Stomach smooth muscle (tissue), 2 donors: ENCODE measurements around the gene DNAJC15.

Experiments used
- H3K27ac ChIP-seq: one replicate; pipeline ENCODE4 v1.7.0; 2013; ENCODE audit warnings: mild to moderate bottlenecking, low read length, inconsistent platforms
- H3K27me3 ChIP-seq, 2 donors: one replicate each; pipeline ENCODE4 v1.7.0; 2013; ENCODE audit warnings: low read length in 2 of 2; ENCODE audit not compliant: insufficient read depth in 2 of 2, control insufficient read depth in 1 of 2
- H3K36me3 ChIP-seq, 2 donors: one replicate each; pipeline ENCODE4 v1.7.0; 2013; ENCODE audit warnings: low read length in 2 of 2; ENCODE audit not compliant: control insufficient read depth in 2 of 2, insufficient read depth in 2 of 2
- H3K4me1 ChIP-seq: one replicate; pipeline ENCODE4 v1.7.0; 2013; ENCODE audit warnings: low read length; ENCODE audit not compliant: control insufficient read depth, insufficient read depth
- H3K4me3 ChIP-seq, 2 donors: one replicate each; pipeline ENCODE4 v1.7.0; 2013; ENCODE audit warnings: low read length in 2 of 2
- H3K9ac ChIP-seq, 2 donors: one replicate each; pipeline ENCODE4 v1.7.0; 2013; ENCODE audit warnings: low read length in 2 of 2, mild to moderate bottlenecking in 1 of 2
- H3K9me3 ChIP-seq, 2 donors: one replicate each; pipeline ENCODE4 v1.7.0; 2013; ENCODE audit warnings: low read length in 2 of 2; ENCODE audit not compliant: control insufficient read depth in 2 of 2
- donor health status: healthy.
- donor health status: Pancreatic carcinoma.

Gene DNAJC15

DNA sequence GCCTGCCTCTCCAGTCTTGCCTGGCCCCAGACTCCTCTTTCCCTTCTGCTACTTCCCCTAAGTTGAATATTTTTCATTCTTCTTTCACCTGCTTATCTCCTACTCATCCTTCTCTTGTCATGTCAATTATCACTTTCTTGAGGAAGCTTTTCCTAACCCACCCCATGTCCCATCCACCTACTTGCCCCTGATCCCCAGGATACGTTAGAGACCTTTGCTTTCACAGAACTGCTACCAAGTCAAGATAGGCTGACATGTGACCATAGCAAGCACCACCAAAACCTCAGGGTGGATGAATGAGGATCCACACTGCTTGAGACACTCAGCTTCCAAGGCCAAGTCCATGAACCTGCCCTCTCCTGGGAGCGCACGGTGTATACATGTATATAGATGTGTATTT, 131.5 kb downstream of the DNAJC15 start:
- no peak overlapping the region for H3K27ac ChIP-seq
- no peak overlapping the region for H3K4me3 ChIP-seq
- H3K9ac ChIP-seq = no peak overlapping the region
- no peaks in the 10 kb centered on the region for H3K9me3 ChIP-seq
- H3K36me3 ChIP-seq = no peaks in the 10 kb centered on the region
- H3K4me1 ChIP-seq = no peaks in the 10 kb centered on the region
- H3K27me3 ChIP-seq = peaks cover 0 to 4% of the 10 kb centered on the region in 2 donors

DNA sequence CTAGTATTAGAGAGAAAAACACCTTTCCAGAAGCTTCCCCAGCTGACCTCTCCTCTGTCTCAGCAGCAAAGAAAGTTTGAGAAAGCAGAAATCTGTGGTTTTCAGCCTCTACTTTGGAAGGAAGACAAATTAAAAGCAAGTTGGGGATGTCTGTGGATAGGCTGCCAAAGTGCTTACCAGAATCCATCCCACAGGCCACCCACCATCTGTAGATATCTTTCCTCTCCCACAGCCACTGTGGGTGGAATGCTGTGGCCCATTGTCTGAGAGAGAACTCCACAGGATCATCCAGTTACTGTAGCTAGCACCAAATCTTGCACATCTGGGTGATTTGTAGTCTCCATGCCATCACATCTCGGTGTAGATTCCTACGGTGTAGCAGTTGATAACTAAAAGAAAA, 133.5 kb downstream of the DNAJC15 start:
- Histone ChIP-seq H3K27me3 (no peaks in the 10 kb centered on the region), H3K9ac (no peak overlapping the region), H3K9me3 (no peaks in the 10 kb centered on the region), H3K36me3 (no peaks in the 10 kb centered on the region), H3K27ac (no peak overlapping the region), H3K4me3 (no peak overlapping the region), H3K4me1 (no peaks in the 10 kb centered on the region)

DNA sequence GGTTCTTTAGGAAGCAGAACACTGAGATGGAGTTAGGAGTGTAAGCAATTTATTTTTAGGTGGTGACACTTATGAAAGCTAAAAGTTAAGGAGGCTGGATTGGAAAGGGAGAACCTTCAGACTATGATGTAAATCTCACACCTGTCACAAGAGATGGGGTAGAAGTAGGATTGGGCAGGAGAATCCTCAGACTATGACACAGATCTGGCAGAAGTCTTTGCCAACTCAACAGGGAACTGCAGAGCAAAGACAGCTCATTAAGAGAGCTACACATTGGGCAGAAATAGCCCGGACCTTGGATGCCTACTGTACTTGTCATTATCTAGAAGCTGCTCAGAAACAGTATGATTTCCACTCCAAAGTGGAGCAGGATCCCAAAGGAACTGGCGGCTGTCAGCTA, 134.4 kb downstream of the DNAJC15 start:
- Histone ChIP-seq H3K36me3 (no peaks in the 10 kb centered on the region), H3K9ac (no peak overlapping the region), H3K27ac (no peak overlapping the region), H3K4me3 (no peak overlapping the region), H3K27me3 (no peaks in the 10 kb centered on the region), H3K4me1 (no peaks in the 10 kb centered on the region), H3K9me3 (no peaks in the 10 kb centered on the region)

DNA sequence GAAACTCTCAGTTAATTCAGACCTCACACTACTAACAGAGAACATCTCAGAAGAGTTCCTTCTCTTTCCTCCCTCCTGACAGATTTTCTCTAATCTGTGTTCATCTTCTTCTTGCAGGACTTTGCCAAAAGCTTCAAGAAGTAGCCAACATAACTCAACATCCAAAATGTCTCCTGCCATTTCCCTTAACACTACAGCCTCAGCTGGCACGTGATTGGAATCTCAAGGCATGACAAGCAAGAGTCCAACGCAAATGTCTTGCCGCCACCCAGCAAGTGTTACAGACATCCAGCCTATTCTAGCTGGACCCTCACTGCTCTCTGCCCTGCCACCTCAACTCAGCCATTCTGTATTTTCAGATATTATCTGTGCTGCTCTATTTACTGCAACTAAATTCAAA, 135.1 kb downstream of the DNAJC15 start:
- no peaks in the 10 kb centered on the region for H3K27me3 ChIP-seq
- no peak overlapping the region for H3K27ac ChIP-seq
- H3K4me3 ChIP-seq = no peak overlapping the region
- no peaks in the 10 kb centered on the region for H3K9me3 ChIP-seq
- no peaks in the 10 kb centered on the region for H3K4me1 ChIP-seq
- no peak overlapping the region for H3K9ac ChIP-seq
- no peaks in the 10 kb centered on the region for H3K36me3 ChIP-seq

DNA sequence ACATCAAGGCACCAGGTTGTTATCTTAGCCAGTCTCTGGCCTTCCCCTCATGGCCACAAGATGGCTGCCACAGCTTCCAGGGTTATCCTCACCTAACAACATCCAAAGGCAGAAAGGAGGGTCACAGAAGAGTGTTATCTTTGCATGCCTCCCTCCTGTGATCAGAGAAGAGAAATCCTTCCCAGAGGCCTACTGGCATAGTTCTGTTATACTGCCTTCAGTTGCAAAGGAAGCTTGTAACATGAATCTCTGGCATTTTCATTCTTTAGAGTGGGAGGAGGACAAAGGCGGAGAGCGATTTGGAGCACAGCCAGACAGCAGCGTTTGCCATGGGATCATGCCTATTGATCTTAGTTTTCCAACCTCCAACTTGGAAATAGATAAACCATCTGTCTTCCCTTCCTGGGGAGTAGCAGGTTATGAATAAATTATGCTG, 135.7 kb downstream of the DNAJC15 start:
- Histone ChIP-seq H3K4me1 (no peaks in the 10 kb centered on the region), H3K27ac (no peak overlapping the region), H3K9me3 (no peaks in the 10 kb centered on the region), H3K27me3 (no peaks in the 10 kb centered on the region), H3K9ac (no peak overlapping the region), H3K36me3 (no peaks in the 10 kb centered on the region), H3K4me3 (no peak overlapping the region)
